Fibroblast of lung (primary cell): ENCODE data around the gene WWOX. TPM values are rescaled to one million over a fixed set of nuclear protein-coding genes. Genes with fewer than 3 reads are reported as not detected.

Experiments
- DNase-seq, 2 donors: peaks; one replicate each; pipeline versions ENCODE4 v3.0.0 to v3.0.0-alpha.2; 2010; ENCODE audit warnings: low read depth in 2 of 2
- H2AFZ ChIP-seq: 2 replicates; pipeline ENCODE4 v1.5.1; 2012; ENCODE audit warnings: low read length, control low read depth, inconsistent platforms
- H3K27ac ChIP-seq: 2 replicates; pipeline ENCODE4 v1.5.1; 2011; ENCODE audit warnings: low read length, control low read depth; ENCODE audit not compliant: insufficient read depth
- H3K27me3 ChIP-seq: 2 replicates; pipeline ENCODE4 v1.5.1; 2011; ENCODE audit warnings: mild to moderate bottlenecking, low read length; ENCODE audit not compliant: control insufficient read depth, insufficient read depth
- H3K36me3 ChIP-seq: 2 replicates; pipeline ENCODE4 v1.5.1; 2011; ENCODE audit warnings: low read length; ENCODE audit not compliant: control insufficient read depth, insufficient read depth
- H3K4me1 ChIP-seq: 2 replicates; pipeline ENCODE4 v1.5.1; 2011; ENCODE audit warnings: low read length; ENCODE audit not compliant: control insufficient read depth, insufficient read depth; ENCODE audit errors: extremely low read depth
- H3K4me2 ChIP-seq: 2 replicates; pipeline ENCODE4 v1.5.1; 2011; ENCODE audit warnings: low read length, control low read depth; ENCODE audit not compliant: insufficient read depth; ENCODE audit errors: extremely low read depth
- H3K4me3 ChIP-seq, 4 experiments: fragments of 200-600 bp in 1 of 4; sonication (generic) in 1 of 4; replicated peaks in 1 of 4; 2 replicates each; pipeline ENCODE4 v1.5.1; 2011 to 2016; ENCODE audit warnings: low read length in 4 of 4, low read depth in 3 of 4, mild to moderate bottlenecking in 3 of 4, control low read depth in 2 of 4, inconsistent platforms in 1 of 4, mixed read lengths in 1 of 4; ENCODE audit not compliant: insufficient read depth in 1 of 4; ENCODE audit errors: control extremely low read depth in 1 of 4
- H3K79me2 ChIP-seq: 2 replicates; pipeline ENCODE4 v1.5.1; 2012; ENCODE audit warnings: mild to moderate bottlenecking, low read length, inconsistent platforms; ENCODE audit not compliant: control insufficient read depth, insufficient read depth
- H3K9ac ChIP-seq: 2 replicates; pipeline ENCODE4 v1.5.1; 2011; ENCODE audit warnings: mild to moderate bottlenecking, low read length, control low read depth; ENCODE audit not compliant: insufficient read depth
- H3K9me3 ChIP-seq: 2 replicates; pipeline ENCODE4 v1.5.1; 2012; ENCODE audit warnings: low read depth, low read length; ENCODE audit not compliant: control insufficient read depth, insufficient read depth
- H4K20me1 ChIP-seq: 2 replicates; pipeline ENCODE4 v1.5.1; 2011; ENCODE audit warnings: low read length; ENCODE audit not compliant: control insufficient read depth, insufficient read depth; ENCODE audit errors: extremely low read depth
- CTCF ChIP-seq, 2 donors: IDR thresholded peaks in 1 of 2; conservative IDR thresholded peaks in 1 of 2; 1 replicate in 1 of 2; 2 replicates in 1 of 2; pipeline ENCODE4 v1.5.1; 2011 to 2012; ENCODE audit warnings: low read length in 2 of 2, control low read depth in 1 of 2, inconsistent platforms in 1 of 2, low read depth in 1 of 2, mild to moderate bottlenecking in 1 of 2
- EZH2 ChIP-seq: IDR thresholded peaks from 2 replicates; pipeline ENCODE4 v1.5.1; 2012; ENCODE audit warnings: low read length, control low read depth, mild to moderate bottlenecking; ENCODE audit errors: missing control alignments
- polyA plus RNA-seq, 2 donors: library from polyadenylated mRNA; depleted of rRNA in 1 of 2; stranded (reverse) in 1 of 2; unstranded in 1 of 2; fragments of >200 nt; gene quantifications; 2 replicates each; pipeline ENCODE4 v1.2.1, GENCODE V29; 2011 to 2012; ENCODE audit warnings: missing spikeins in 1 of 2
- total RNA-seq: library from RNA; depleted of rRNA; stranded (reverse); fragments of >200 nt; gene quantifications from 2 replicates; pipeline ENCODE4 v1.2.1, GENCODE V29; 2014

Gene WWOX
- total and polyA plus RNA-seq, 2 donors (not counting 1 experiment from before 2014, with no cell fraction given) = 5.6 to 16.3 TPM

GRCh38 chr16:78097548-78097947, 1.9 kb upstream of the WWOX start:
- Histone ChIP-seq H4K20me1 (no peaks in the 10 kb centered on the region), H3K27ac (no peak overlapping the region), H3K4me3 (no peak overlapping the region), H3K4me2 (no peak overlapping the region), H3K9me3 (no peaks in the 10 kb centered on the region), H3K9ac (no peak overlapping the region), H3K27me3 (no peaks in the 10 kb centered on the region), H3K79me2 (no peaks in the 10 kb centered on the region), H3K36me3 (no peaks in the 10 kb centered on the region), H3K4me1 (no peaks in the 10 kb centered on the region), H2AFZ (no peak overlapping the region)
- no peak for DNase-seq
- TF ChIP-seq EZH2 (no peak), CTCF (conservative IDR thresholded peaks at IDR 0.05 in 1 of 2, IDR thresholded peaks at IDR 0.05 in 1 of 2; ENCODE audit: low read depth in 1 of 2, low read length in 2 of 2) (no peak)

DNA sequence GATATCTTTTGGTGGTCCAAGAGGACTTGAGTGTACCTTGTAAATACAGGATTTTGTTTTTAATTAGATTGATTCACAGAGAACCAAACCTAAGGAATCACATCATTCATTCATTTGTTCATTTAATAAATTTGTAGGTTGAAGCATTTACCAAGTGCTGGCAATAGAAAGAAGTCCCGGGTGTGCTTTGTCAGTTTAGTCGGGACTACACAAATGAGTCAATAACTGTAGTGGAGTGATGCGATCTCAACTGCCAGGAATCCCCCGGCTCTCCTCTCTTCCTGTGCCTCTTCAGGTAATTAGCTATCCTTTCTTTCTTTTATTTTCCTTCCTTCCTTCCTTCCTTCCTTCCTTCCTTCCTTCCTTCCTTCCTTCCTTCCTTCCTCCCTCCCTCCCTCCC, 1.4 kb upstream of the WWOX start:
- H4K20me1 ChIP-seq = no peaks in the 10 kb centered on the region

GRCh38 chr16:78098595-78099270, 721 bp upstream of the WWOX start:
- no peaks in the 10 kb centered on the region for H3K36me3 ChIP-seq
- peak overlapping the region; percentile 87 for H3K4me2 ChIP-seq
- DNase-seq = no peak
- H2AFZ ChIP-seq = peak overlapping the region; percentile 90
- H3K79me2 ChIP-seq = no peaks in the 10 kb centered on the region
- peak overlapping the region; percentile 44 to 100 (median 55) for H3K4me3 ChIP-seq
- H3K4me1 ChIP-seq = no peaks in the 10 kb centered on the region
- no peaks in the 10 kb centered on the region for H3K27me3 ChIP-seq
- H3K9ac ChIP-seq = peak overlapping the region; percentile 84
- H3K27ac ChIP-seq = peak overlapping the region; percentile 84
- H4K20me1 ChIP-seq = no peaks in the 10 kb centered on the region
- no peaks in the 10 kb centered on the region for H3K9me3 ChIP-seq
- TF ChIP-seq EZH2 = no peak
- no peak for TF ChIP-seq CTCF (conservative IDR thresholded peaks at IDR 0.05 in 1 of 2, IDR thresholded peaks at IDR 0.05 in 1 of 2; ENCODE audit: low read depth in 1 of 2, low read length in 2 of 2)

More for the DNA sequence above, 1.4 kb upstream of the WWOX start:
- no peak overlapping the region for H3K27ac ChIP-seq
- H3K4me1 ChIP-seq = no peaks in the 10 kb centered on the region
- H3K4me3 ChIP-seq = no peak overlapping the region
- H3K4me2 ChIP-seq = no peak overlapping the region
- H2AFZ ChIP-seq = no peak overlapping the region
- TF ChIP-seq EZH2 = no peak
- TF ChIP-seq CTCF (conservative IDR thresholded peaks at IDR 0.05 in 1 of 2, IDR thresholded peaks at IDR 0.05 in 1 of 2; ENCODE audit: low read depth in 1 of 2, low read length in 2 of 2) = no peak
- H3K9me3 ChIP-seq = no peaks in the 10 kb centered on the region
- H3K36me3 ChIP-seq = no peaks in the 10 kb centered on the region
- H3K27me3 ChIP-seq = no peaks in the 10 kb centered on the region
- H3K9ac ChIP-seq = no peak overlapping the region
- DNase-seq = no peak
- no peaks in the 10 kb centered on the region for H3K79me2 ChIP-seq
